SKM-1 (cell line): ENCODE results near the gene KLRG1.

Source experiments
- DNase-seq: peaks from one replicate; lab custom pipeline; 2025; ENCODE audit not compliant: unreplicated experiment; lab: John Stamatoyannopoulos, UW

KLRG1 gene

GRCh38 chr12:9040484-9041186, 51.3 kb downstream of the KLRG1 start:
- no peak for DNase-seq

- no peak for DNase-seq
These were observed 52.0 kb downstream of the KLRG1 start for GRCh38 chr12:9041321-9041720.

GRCh38 chr12:9043766-9044165, 54.4 kb downstream of the KLRG1 start:
- no peak for DNase-seq

- DNase-seq: no peak
These were observed 57.8 kb downstream of the KLRG1 start for GRCh38 chr12:9047105-9047504.

- no peak for DNase-seq
These were observed 59.6 kb downstream of the KLRG1 start for GRCh38 chr12:9048930-9049329.

- DNase-seq: no peak
These were observed 60.3 kb downstream of the KLRG1 start for GRCh38 chr12:9049520-9050133.

- DNase-seq: no peak
These were observed 61.3 kb downstream of the KLRG1 start for GRCh38 chr12:9050521-9051157.

GRCh38 chr12:9051158-9051550, 61.8 kb downstream of the KLRG1 start:
- no peak for DNase-seq

GRCh38 chr12:9052610-9053009, 63.3 kb downstream of the KLRG1 start:
- no peak for DNase-seq
